HepG2 (cell line): ENCODE data around the gene CCDC154. TPM values are rescaled to one million over a fixed set of nuclear protein-coding genes. Genes with fewer than 3 reads are reported as not detected.

Experiments
- ETV6 ChIP-seq: sonication (generic); formaldehyde crosslinking; conservative IDR thresholded peaks from 2 replicates; pipeline ENCODE4 v1.4.0; 2020; ENCODE audit warnings: missing genetic modification reagents
- JUNB ChIP-seq: sonication (generic); formaldehyde crosslinking; IDR thresholded peaks from 2 replicates; pipeline ENCODE4 v1.8.0; 2022; ENCODE audit warnings: missing genetic modification reagents, mild to moderate bottlenecking, borderline replicate concordance
- MIER2 ChIP-seq: IDR thresholded peaks from 2 replicates; pipeline ENCODE4 v1.6.1; 2016; ENCODE audit warnings: missing biosample characterization, missing genetic modification reagents
- NFYB ChIP-seq: sonication (generic); formaldehyde crosslinking; IDR thresholded peaks from 2 replicates; pipeline ENCODE4 v1.4.0; 2020; ENCODE audit warnings: missing genetic modification reagents
- NR3C1 ChIP-seq: sonication (generic); formaldehyde crosslinking; IDR thresholded peaks from 2 replicates; pipeline ENCODE4 v1.4.0; 2020; ENCODE audit warnings: missing genetic modification reagents
- RERE ChIP-seq: IDR thresholded peaks from 2 replicates; pipeline ENCODE4 v1.6.1; 2016; ENCODE audit warnings: low read depth, missing genetic modification reagents, missing compliant biosample characterization
- RFX3 ChIP-seq: IDR thresholded peaks from 2 replicates; pipeline ENCODE4 v1.6.1; 2016; ENCODE audit warnings: missing biosample characterization, missing genetic modification reagents
- TBP ChIP-seq: sonication (generic); formaldehyde crosslinking; IDR thresholded peaks from 2 replicates; pipeline ENCODE4 v1.5.0; 2020; ENCODE audit warnings: missing genetic modification reagents
- TEF ChIP-seq: sonication (generic); formaldehyde crosslinking; IDR thresholded peaks from 2 replicates; pipeline ENCODE4 v1.5.0; 2020; ENCODE audit warnings: missing genetic modification reagents
- U2AF2 ChIP-seq: fragments of 200-400 bp; formaldehyde crosslinking; IDR thresholded peaks from 2 replicates; pipeline ENCODE4 v1.6.1; 2017; ENCODE audit warnings: low read depth, mild to moderate bottlenecking, low read length
- UBTF ChIP-seq: sonication (generic); formaldehyde crosslinking; IDR thresholded peaks from 2 replicates; pipeline ENCODE4 v1.4.0; 2020; ENCODE audit warnings: mild to moderate bottlenecking, missing genetic modification reagents
- ZNF143 ChIP-seq: sonication (generic); formaldehyde crosslinking; IDR thresholded peaks from 2 replicates; pipeline ENCODE4 v1.4.0; 2020; ENCODE audit warnings: missing genetic modification reagents
- ZNF333 ChIP-seq: sonication (generic); formaldehyde crosslinking; IDR thresholded peaks from 2 replicates; pipeline ENCODE4 v1.4.0; 2020; ENCODE audit warnings: mild to moderate bottlenecking, missing genetic modification reagents, borderline replicate concordance
- ZNF530 ChIP-seq: sonication (generic); formaldehyde crosslinking; IDR thresholded peaks from 2 replicates; pipeline ENCODE4 v1.5.0; 2020; ENCODE audit warnings: low read depth, mild to moderate bottlenecking, missing genetic modification reagents
- polyA plus RNA-seq, 8 experiments: library from polyadenylated mRNA; depleted of rRNA in 3 of 8; stranded (reverse) in 7 of 8; unstranded in 1 of 8; fragments of >200 nt; fragmentation: Illumina TruSeq in 4 of 8; extraction: Trizol in 4 of 8; gene quantifications; 2 replicates each; pipeline versions ENCODE4 v1.2.1 to v1.2.3, GENCODE V29; 2011 to 2016; ENCODE audit warnings: low read depth in 4 of 8, missing spikeins in 1 of 8, mixed read lengths in 1 of 8; ENCODE audit not compliant: insufficient read depth in 1 of 8
- total RNA-seq, 5 experiments: library from RNA; depleted of rRNA; stranded (reverse); fragments of >200 nt; fragmentation: Illumina TruSeq; extraction: Trizol; gene quantifications; 2 replicates each; pipeline ENCODE4 v1.2.3, GENCODE V29; 2016; ENCODE audit warnings: low read depth in 1 of 5
- TF ChIP-seq, protein P1 (sequence below): IDR thresholded peaks from 2 replicates; pipeline ENCODE4 v1.6.1; 2018; ENCODE audit warnings: missing genetic modification reagents
- TF ChIP-seq, protein P2 (sequence below): sonication (generic); formaldehyde crosslinking; IDR thresholded peaks from 2 replicates; pipeline ENCODE4 v1.5.1; 2020; ENCODE audit warnings: missing genetic modification reagents, mild to moderate bottlenecking, borderline replicate concordance

Gene CCDC154
- total and polyA plus RNA-seq, 2 of the 13 experiments (the other 11 are each of a cell fraction or from before 2014, with no cell fraction given): 0.92 to 1.5 TPM

DNA sequence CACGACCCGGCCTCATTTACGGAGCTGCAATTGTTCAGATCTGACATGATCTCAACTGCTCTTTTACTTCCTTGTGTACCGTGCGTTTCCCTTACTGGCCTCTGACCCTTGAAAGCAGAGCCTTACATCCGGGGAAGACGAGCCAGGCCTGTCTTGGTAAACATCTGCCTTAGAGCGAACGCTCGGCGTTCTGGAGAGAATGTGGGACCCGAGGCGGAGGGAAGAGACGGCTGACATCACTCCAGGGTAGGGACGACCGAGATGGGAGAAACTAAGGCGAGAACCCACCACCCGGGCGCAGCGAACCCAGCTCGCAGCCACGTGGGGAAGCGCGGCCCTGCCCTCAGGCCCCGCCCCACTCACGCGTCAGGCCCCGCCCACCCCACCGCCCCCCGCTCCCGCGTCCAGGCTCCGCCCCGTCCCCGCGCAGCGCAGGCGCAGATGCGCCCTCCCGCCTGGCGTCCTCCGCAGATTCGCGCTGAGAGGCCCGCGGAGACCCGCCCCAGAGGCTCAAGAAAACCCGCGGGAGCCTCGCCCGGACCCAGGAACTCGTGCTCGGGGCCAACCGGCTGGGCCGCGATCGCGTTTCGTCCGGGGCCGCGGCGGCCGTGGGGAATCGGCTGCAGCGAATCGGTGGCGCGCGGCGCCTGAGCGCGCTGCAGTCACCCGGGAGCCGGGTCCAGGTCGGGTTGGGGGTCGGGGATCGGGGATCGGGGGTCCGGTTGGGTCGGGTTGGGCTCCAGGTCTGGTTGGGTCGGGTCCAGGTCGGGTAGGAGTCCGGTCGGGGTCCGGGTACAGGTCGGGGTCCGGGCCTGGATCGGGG lies 48.8 kb upstream of the CCDC154 start, which contains the start of gene TELO2 (continued):
- TF ChIP-seq MIER2 (CRISPR knock-in tag) (no peak), ZNF333 (no peak; the same call in 1 of the 2 replicates), U2AF2 (no peak), JUNB (CRISPR knock-in tag) (no peak), RFX3 (CRISPR knock-in tag) (no peak), ZNF530 (CRISPR knock-in tag) (no peak), ETV6 (CRISPR knock-in tag) (0 out of 2 replicates have a peak, but pooled peaks have one; percentile 35), TBP (CRISPR knock-in tag) (no peak), TEF (CRISPR knock-in tag) (no peak), RERE (CRISPR knock-in tag) (no peak), UBTF (CRISPR knock-in tag) (no peak; the same call in 1 of the 2 replicates), NFYB (CRISPR knock-in tag) (peak; percentile 25; the same call in 1 of the 2 replicates), ZNF143 (no peak), NR3C1 (CRISPR knock-in tag) (no peak)
- TF ChIP-seq, protein P1, sequence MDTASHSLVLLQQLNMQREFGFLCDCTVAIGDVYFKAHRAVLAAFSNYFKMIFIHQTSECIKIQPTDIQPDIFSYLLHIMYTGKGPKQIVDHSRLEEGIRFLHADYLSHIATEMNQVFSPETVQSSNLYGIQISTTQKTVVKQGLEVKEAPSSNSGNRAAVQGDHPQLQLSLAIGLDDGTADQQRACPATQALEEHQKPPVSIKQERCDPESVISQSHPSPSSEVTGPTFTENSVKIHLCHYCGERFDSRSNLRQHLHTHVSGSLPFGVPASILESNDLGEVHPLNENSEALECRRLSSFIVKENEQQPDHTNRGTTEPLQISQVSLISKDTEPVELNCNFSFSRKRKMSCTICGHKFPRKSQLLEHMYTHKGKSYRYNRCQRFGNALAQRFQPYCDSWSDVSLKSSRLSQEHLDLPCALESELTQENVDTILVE: peak; percentile 28; the same call in 1 of the 2 replicates
- TF ChIP-seq, protein P2, sequence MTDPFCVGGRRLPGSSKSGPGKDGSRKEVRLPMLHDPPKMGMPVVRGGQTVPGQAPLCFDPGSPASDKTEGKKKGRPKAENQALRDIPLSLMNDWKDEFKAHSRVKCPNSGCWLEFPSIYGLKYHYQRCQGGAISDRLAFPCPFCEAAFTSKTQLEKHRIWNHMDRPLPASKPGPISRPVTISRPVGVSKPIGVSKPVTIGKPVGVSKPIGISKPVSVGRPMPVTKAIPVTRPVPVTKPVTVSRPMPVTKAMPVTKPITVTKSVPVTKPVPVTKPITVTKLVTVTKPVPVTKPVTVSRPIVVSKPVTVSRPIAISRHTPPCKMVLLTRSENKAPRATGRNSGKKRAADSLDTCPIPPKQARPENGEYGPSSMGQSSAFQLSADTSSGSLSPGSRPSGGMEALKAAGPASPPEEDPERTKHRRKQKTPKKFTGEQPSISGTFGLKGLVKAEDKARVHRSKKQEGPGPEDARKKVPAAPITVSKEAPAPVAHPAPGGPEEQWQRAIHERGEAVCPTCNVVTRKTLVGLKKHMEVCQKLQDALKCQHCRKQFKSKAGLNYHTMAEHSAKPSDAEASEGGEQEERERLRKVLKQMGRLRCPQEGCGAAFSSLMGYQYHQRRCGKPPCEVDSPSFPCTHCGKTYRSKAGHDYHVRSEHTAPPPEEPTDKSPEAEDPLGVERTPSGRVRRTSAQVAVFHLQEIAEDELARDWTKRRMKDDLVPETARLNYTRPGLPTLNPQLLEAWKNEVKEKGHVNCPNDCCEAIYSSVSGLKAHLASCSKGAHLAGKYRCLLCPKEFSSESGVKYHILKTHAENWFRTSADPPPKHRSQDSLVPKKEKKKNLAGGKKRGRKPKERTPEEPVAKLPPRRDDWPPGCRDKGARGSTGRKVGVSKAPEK (CRISPR knock-in tag): no peak
